HPDE6-E6E7 (cell line): ENCODE results near the gene SAPCD2.

ENCODE experiments used
- DNase-seq: peaks from one replicate; pipeline ENCODE4 v3.0.0; 2011; ENCODE audit warnings: missing footprints; ENCODE audit errors: extremely low spot score

SAPCD2 gene

DNA sequence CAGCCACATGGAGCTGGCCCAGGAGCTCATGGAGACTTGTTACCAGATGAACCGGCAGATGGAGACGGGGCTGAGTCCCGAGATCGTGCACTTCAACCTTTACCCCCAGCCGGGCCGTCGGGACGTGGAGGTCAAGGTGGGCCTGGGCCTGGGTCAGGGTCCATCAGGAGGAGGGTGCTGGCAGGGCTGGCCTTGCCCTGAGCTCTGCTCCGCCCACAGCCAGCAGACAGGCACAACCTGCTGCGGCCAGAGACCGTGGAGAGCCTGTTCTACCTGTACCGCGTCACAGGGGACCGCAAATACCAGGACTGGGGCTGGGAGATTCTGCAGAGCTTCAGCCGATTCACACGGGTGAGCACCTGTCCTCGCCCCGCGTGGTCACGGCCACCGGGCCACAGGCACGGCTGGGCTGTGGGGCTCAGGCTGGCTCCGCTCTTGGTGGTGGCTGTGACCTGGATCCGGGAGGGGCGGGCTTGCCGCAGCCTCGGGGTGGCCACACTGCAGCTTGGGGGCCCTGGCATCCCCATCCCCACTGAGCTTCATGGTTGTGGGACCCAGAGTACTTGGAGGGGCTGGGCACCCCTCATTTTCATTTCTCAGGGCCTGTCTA lies 37.1 kb upstream of the SAPCD2 start:
- DNase-seq: no peak

- DNase-seq: no peak
Measured at GRCh38 chr9:137106662-137107250, 36.4 kb upstream of the SAPCD2 start.

DNA sequence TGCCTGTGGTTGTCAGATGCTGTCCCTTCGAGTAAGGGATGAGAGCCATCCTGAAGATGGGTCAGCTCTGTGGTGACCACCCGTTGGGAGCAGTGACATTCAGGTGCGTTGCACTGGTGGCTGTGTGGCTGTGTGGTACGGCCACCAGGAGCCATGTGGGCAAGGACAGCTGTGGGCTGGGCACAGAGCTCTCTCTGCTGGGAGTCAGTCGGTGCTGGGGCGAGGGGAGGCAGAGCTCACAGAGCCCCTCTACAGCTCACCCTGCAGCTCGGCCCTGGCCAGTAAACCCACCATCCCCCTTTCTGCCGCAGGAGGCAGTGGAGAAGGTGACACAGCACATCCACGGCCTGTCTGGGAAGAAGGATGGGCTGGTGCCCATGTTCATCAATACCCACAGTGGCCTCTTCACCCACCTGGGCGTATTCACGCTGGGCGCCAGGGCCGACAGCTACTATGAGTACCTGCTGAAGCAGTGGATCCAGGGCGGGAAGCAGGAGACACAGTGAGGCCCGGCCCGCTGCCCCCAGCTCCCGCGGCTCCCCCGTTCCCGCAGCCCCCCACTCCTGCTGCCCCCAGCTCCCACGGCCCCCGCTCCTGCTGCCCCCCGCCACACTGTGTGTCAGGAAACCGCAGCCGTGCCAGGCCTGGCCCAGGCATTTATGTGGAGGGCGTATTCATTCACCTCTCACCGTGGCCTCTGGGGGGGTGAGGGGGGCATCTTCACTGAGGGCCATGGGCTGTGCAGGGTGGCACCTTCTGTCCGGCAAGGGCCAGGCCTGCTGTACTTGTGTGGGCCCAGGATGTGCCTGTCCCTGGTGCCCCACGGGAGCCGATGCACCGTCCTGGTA lies 35.7 kb upstream of the SAPCD2 start:
- DNase-seq: no peak

DNA sequence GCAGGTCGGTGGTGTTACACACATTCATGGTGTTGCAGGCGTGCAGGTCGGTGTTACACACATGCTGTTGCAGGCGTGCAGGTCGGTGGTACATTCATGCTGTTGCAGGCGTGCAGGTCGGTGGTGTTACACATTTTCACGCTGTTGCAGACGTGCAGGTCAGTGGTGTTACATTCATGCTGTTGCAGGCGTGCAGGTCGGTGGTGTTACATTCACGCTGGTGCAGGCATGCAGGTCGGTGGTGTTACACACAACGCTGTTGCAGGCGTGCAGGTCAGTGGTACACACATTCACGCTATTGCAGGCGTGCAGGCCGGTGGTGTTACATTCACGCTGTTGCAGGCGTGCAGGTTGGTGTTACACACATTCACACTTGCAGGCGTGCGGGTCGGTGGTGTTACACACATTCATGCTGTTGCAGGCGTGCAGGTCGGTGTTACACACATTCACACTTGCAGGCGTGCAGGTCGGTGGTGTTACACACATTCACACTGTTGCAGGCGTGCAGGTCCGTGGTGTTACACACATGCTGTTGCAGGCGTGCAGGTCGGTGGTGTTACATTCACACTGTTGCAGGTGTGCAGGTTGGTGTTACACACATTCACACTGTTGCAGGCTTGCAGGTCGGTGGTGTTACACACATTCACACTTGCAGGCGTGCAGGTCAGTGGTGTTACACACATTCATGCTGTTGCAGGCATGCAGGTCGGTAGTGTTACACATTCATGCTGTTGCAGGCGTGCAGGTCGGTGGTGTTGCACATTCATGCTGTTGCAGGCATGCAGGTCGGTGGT lies 33.0 kb upstream of the SAPCD2 start:
- no peak for DNase-seq

- DNase-seq: no peak
Measured at GRCh38 chr9:137099231-137099630, 28.9 kb upstream of the SAPCD2 start.

DNA sequence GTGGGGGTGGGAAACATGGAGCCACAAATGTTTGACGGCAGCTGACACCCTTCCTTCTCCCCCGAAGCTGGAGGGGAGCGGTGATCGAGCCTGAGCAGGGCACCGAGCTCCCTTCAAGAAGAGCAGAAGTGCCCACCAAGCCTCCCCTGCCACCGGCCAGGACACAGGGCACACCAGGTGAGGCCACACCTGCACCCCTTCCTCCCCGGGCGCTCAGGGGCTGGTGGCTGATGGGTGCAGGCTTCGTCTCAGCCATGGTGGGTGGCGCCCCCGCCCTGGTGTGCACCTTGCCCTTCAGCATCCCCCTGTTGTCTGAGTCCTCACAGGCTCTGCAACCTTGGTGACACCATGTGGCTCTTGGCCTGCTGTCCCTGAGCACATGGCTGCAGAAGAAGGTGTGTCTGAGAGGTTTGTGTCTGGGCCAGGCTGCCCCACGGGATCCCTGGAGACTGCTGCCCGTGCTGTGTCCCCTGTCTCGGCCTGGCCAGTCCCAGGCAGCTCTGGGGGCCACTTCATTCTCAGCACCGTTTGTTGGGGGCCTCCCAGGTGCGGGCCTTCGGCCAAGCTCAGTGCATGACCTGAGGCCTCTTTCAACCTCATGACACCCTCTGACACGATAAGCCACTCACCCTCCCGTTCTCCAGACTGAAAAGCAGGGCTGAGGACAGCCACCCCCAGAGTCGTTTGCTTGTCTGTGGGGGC lies 27.6 kb upstream of the SAPCD2 start:
- DNase-seq: no peak

DNA sequence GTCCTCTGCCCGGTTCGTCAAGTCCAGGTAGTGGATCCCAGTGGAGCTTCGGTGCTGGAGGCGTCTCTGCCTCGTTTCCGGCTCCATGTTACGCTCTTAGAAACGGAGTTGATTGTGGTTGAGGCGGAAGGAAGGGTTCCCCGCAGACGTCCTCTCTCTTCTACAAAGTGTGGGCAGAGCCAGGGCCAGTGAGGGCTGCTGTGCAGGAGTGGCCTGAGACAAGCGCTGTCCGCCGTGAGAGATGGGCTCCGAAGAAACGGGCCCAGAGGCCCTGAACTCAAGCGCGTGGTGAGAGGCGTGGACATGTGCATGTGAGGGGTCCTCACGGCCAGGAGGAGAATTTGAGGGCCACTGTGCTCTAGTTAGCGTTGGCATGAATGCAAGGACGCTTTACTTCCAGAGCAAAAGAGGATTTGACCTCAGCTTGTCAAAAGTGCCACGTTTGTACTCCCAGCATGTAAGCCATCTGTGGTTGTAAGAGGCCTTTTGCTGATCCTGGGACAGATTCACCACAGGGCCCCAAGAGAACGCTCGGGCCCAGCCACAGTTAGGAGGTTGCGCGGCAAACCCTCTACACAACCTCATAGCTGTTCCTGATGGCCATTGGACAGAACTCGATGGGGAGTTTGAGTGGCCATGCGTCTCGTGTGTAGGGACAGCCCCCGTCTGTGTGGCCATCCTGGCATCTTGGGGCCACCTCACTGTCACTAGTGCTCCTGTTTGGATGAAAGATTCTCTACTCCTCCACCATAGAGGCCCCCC lies 26.6 kb upstream of the SAPCD2 start:
- DNase-seq: no peak

- no peak for DNase-seq
Measured at GRCh38 chr9:137095664-137096517, 25.5 kb upstream of the SAPCD2 start.

GRCh38 chr9:137089232-137089947 lies 19.0 kb upstream of the SAPCD2 start:
- no peak for DNase-seq

DNA sequence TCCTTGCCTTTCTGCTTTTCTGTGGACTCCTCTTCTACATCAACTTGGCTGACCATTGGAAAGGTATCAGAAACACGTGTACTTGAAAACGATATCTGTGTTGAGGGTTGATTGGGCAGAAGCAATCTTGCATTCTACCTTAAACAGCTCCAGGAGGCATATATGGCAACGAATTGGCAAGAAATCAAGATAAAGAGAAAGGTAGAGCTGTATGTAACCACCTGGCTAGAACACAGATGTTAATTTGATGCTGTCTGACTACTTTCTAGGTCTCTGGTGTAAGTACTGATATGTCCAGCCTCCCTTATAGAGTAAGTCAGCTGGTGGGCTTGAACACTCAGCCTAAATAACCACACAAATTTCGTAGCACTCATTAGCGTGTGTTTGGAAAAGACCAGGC lies 17.8 kb upstream of the SAPCD2 start:
- DNase-seq: no peak

DNA sequence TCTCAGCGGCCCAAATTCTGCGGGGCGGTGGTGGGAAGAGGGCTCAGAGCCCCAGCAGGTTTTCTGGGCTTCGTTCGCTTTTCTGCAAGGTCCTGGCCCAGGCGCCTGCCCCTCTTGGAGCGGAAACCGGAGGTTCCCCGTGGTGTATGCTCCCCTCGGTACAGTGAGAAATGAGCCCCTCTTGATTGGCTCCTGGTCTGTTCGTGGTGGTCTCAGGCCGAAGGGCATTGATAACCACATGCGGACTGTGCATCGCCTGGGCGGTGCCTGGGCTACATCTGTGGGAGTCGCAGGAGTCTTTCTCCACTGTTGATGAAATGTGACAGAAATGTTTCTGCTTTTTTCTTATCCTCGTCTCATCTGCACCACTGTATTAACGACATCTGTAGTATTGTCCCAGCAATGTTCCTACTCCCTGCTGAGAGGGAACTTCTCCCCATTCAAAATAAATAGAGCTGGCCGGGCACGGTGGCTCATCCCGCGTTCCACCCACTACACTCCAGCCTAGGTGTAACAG lies 17.1 kb upstream of the SAPCD2 start:
- DNase-seq: no peak

DNA sequence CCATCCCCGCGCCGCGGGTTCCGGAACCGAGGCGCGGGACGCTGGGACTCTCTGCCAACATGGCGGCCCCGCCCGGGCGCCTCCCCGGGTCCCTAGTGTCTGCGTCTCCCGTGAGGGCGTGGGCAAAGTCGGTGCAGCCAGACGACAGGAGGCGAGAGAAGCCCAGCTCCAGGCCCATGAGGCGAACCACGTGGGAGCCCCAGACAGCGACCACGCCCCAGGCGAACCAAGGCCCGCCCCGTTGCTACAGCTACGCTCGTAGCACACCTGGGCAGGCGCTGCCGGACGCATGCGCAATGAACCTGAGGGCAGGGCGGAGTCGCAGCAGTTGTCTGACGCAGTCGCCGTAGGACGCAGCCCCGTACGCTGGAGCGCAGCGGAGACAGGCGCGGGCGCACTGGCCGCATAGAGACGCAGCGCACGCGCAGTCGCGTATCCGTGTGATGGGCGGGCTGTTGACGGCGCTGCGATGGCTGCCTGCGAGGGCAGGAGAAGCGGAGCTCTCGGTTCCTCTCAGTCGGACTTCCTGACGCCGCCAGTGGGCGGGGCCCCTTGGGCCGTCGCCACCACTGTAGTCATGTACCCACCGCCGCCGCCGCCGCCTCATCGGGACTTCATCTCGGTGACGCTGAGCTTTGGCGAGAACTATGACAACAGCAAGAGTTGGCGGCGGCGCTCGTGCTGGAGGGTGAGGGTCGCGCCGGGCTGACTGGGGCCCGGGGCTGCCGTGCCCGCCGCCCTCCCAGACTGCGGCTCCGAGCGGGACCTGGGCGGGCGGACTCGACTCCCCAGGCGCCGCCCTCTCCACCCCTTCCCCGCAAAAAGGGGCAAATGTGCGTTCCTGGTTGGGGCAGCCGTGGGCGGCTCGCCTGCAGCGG lies 16.4 kb upstream of the SAPCD2 start, which contains the start of gene MAN1B1:
MAN1B1 (plus strand) TSS at position 455 of the 878 bp plus-strand sequence; CDS start at position 470, 15 bp downstream.
- peak; percentile 95 for DNase-seq

DNA sequence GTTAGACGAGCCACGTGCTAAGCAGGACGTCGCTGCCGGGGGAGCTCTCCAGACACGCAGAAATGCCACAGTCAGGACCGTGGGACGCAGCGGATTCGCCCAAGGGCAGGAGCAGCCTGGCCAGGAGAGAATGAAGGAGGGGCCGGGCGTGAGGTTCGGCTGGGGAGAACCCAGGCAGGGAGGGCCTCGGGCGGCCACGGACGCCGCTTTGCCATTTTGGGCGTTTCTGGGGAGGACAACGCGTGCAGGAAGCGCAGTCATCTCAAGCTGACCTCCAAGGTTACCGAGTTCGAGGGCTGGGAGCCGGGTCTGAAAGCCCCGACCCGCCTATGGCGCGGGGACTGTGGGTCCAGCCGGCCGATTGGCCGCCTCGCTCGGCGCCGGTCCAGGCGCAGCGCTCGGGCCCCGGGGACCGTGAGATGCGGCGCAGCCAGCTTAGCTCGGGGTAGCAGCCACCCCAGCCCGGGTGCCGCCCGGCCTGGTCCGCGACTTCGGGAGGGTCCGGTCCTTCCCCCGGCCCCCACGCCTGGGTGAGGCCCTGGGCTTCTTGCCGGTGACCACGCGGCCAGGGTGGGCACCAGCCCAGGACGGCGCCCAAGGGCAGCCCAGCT lies 15.7 kb upstream of the SAPCD2 start:
- DNase-seq: no peak

DNA sequence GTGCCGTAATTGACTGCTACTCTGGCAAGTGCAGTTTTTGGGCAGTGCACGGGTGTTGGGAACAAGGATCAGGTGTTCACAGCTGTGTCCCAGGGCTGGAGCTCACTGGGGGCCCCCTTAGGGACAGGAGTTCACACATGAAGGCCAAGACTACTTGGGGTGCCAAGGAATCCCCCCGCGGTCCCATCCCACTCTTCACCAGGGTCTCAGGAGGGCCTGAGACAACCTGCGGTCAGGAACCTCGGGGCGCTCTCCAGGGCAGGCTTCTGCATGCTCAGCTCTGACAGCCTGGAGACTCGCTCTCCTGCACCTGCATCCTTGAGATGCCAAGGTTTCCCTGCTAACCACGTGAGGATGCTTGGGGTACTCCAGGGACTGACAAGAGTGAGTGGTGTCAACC lies 14.2 kb upstream of the SAPCD2 start:
- DNase-seq: no peak

GRCh38 chr9:137083394-137084004 lies 13.1 kb upstream of the SAPCD2 start:
- peak; percentile 90 for DNase-seq

GRCh38 chr9:137082925-137083290 lies 12.6 kb upstream of the SAPCD2 start:
- DNase-seq: no peak
